NCI-H2107 (cell line): Measurements from ENCODE around the gene IQCF6.
"Not testable (repeated sequence)": the region's sequence is repeated elsewhere in the genome, so short reads cannot be mapped to it uniquely, and the experiment has no call there.

Experiments used
- DNase-seq: peaks from one replicate; lab custom pipeline; 2025; lab: John Stamatoyannopoulos, UW

IQCF6 gene

DNA sequence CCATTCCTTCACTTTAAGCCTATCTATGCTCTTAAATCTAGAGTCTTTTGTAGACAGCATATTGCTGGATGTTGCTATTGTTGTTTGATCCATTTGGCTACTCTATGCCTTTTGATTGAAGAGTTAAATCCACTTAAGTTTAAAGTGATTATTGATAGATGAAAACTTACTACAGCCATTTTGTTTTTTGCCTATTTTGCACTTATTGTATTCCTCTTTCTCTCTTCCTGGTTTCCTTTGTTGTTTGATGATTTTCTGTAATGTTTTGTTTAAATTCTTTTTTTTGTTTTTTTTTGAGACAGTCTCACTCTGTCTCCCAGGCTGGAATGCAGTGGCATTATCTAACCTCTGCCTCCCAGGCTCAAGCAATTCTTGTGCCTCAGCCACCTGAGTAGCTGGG, 19.8 kb downstream of the IQCF6 start:
- DNase-seq: no peak

DNA sequence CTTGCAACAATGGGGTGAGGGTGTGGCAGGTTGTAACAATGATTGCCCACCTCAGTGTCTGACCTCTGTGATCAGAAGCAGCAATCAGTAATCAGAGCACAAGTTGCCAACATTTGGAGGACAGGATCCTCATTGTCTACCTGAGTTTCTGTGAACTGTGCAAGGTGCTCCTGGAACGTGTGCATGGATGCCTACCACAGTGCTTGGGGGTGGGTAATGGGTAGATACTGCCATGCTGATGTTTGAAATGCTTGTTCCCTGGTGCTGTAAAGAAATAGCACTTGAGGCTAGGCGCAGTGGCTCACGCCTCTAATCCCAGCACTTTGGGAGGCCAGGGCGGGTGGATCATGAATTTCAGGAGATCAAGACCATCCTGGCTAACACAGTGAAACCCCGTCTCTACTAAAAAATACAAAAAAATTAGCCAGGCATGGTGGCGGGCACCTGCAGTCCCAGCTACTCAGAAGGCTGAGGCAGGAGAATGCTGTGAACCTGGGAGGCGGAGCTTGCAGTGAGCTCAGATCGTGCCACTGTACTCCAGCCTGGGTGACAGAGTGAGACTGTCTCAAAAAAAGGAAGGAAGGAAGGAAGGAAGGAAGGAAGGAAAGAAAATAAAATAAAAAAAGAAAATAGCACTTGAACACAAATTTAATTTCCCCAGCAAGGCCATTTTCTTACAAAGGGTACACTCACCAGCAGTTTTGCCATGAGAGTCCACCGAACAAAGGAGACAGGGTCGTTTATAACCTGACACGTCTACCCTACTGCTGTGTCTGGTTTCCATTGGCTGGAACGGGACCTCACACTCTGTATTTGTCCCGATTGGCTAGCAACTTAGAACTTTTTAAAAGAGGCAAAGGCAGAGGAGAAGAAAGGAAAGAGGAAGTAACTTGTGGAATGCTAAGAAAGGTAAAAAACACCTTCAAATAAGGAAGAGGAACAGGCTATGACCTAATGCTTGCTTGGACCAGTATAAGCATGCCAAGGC, 25.0 kb downstream of the IQCF6 start:
- DNase-seq: not testable (repeated sequence)

DNA sequence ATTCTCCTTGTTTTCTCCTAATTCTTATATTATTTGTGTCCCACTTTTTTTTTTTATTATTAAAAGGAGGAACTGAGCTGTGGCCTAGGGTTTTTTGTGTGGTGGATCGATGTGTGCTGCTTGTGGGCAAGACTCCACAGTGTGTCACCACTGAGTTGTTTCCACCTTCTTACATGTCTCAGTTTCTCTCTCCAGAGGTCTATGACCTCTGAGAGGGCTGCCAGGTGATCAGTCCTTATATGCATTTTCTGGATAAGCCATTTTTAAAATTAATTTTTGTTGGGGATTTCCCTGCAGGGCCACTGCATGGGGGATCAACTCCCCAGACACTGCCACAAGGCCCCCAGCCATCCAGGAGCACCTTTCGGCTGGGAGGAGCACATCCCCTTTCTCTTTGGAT, 27.8 kb downstream of the IQCF6 start:
- no peak for DNase-seq

DNA sequence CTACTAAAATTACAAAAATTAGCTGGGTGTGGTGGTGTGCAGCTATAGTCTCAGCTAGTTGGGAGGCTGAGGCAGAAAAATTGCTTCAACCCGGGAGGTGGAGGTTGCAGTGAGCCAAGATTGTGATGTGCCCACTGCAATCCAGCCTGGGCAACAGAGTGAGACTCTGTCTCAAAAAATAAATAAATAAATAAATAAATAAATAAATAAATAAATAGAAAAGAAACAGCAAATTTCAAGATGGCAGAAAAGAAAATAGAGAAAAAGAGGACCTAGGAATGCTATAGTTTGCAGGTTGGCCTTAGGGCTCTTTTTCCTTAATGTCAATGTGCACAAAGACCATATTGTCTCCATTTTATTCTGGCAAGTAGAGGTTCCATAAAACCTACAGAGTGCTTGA, 28.2 kb downstream of the IQCF6 start:
- no peak for DNase-seq

DNA sequence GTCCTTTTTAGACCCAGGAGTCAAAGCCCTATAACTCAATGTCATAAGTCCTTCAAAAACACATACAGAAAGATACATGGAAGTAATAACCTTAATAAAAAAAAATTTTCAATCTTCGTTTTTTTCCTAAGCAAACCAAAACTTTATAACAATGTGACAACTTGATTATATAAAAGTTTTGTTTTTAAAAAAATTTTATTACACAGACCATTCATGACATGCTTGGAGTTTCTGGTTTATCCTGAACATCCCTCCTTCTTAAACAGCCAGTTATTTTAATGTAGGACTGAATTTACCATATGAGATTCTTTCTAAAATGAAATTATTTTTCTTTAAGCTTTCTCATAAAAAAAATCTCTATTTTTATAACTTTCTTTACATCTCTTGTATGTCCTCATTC, 30.7 kb downstream of the IQCF6 start:
- DNase-seq: no peak

DNA sequence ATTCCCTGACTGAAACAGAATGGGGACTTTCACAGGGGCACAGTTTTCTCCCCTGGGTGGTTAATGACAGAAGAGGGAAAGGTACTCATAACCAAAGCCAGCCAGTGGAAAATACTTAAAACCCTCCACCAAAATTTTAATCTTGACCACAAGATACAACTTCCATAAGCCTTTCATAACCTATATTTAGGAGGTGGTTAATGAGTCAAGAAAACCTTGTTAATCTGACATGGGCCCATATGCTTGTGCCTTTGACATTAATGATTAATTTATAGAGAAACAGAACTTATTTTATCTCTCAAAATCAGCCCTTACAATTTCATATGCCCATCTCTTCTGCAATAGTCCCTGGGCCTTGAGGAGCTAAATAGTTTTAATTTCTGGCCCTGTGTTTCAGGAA, 31.2 kb downstream of the IQCF6 start:
- DNase-seq: no peak

DNA sequence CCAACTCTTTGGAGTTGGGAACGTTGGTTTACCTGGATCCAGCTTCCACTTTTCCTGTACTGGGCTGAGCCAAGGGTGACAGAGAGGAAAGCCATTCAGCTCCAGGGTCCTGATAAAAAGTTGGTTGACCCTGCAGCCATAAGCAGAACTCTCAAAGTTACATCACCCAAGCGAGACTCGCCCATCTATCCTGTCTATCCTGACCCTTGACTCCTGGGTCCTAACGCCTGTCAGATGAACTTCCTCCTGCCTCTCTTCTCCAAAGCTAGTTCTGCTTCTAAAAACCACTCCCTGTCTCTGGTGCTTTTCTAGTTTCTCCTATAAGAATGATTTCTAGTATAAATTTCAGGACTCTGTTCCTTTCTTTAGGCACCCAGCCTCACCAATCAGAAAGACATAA, 36.1 kb downstream of the IQCF6 start:
- DNase-seq: not testable (repeated sequence)

DNA sequence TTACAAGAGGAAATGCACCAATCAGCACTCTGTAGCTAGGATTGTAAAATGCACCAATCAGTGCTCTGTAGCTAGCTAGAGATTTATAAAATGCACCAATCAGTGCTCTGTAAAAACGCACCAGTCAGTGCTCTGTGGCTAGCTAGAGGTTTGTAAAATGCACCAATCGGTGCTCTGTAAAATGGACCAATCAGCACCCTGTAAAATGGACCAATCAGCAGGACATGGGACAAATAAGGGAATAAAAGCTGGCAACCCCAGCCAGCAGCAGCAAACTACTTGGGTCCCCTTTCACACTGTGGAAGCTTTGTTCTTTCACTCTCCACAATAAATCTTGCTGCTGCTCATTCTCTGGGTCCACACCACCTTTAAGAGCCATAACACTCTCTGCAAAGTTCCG, 36.7 kb downstream of the IQCF6 start:
- not testable (repeated sequence) for DNase-seq

DNA sequence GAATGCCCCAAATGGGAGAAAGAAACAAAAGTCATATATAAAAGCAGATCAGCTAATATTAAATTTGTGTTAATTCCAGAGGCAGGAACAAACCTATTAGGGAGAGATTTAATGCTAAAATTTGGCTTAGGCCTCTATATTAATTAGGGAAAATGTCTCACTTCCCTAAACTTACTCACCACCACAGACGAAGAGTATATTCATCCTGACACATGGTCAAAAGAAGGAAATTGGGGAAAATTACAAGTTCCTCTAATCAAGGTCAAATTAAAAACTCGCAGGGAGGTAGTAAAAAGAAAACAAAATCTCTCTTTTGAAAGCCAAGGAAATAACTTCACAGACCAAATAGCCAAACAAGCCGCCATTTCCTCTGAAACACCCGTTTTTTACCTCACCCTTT, 39.9 kb downstream of the IQCF6 start:
- no peak for DNase-seq

DNA sequence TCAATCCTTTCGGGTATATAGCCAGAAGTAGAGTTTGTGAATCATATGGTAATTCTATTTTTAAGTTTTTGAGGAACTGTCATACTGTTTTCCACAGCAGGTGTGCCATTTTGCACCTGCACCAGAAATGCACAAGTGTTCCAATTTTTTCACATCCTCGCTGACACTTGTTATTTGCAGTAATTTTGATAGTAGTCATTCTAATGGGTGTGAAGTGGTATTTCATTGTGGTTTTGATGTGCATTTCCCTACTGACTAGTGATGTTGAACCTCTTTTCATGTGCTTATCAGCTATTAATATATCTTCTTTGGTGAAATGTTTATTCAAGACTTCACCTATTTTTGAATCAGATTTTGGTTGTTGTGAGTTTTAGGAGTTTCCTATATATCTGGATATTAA, 43.1 kb downstream of the IQCF6 start:
- no peak for DNase-seq

DNA sequence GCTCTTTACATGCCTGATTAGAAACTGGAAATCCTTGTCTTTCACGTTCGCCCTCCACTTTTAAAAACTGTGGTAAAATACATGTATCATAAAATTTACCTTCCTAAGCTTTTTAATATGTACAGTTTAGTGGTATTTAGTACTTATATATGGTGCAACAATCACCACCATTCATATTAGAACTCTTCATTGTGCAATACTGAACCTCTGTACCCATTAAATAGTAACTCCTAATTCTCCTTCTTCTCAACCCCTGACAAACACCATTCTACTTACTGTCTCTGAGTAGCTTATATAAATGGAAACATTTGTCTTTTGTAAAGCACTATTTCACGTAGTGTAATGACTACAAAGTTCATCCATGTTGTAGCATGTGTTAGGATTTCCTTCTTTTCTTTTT, 44.0 kb downstream of the IQCF6 start:
- DNase-seq: no peak

DNA sequence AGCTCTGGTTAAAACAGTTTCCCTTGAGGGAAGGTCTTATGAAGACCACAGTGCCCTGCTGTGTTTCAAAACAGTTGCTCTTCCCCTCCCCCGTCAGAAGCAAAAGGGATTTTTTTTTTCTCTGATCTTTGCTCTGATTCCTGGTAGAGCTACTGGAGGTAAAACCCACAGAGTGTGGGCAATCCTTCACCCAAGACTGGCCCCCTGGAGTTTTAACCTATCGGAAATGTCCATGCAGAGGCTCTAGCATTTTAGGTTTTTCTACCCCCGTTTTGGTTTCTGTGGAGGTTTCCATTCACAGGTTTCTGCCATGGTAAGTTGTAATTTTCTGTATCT, 44.5 kb downstream of the IQCF6 start:
- no peak for DNase-seq

DNA sequence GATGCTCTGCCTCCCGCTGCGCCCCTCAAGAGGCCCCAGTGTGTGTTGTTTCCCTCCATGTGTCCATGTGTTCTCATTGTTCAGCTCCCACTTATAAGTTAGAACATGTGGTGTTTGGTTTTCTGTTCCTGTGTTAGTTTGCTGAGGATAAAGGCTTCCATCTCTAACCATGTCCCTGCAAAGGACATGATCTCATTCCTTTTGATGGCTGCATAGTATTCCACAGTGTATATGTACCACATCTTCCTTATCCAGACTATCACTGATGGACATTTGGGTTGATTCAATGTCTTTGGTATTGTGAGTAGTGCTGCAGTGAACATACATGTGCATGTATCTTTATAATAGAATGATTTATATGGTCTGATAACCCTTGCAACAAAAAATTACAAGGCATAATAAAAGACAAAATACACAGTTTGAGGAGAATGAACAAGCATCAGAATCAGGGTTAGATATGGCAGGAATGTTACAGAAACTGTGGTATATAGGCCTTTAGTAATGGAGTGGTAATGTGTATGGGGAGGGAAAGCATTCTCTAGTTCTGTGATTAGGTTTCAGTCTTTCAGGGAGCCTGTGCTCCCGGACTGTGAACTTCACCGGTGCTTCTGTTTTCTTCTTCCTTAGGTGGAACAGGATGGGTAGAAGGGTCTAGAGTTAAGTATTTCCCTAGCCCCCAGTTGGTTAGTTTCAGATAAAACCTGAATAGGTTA, 45.0 kb downstream of the IQCF6 start:
- DNase-seq: no peak

DNA sequence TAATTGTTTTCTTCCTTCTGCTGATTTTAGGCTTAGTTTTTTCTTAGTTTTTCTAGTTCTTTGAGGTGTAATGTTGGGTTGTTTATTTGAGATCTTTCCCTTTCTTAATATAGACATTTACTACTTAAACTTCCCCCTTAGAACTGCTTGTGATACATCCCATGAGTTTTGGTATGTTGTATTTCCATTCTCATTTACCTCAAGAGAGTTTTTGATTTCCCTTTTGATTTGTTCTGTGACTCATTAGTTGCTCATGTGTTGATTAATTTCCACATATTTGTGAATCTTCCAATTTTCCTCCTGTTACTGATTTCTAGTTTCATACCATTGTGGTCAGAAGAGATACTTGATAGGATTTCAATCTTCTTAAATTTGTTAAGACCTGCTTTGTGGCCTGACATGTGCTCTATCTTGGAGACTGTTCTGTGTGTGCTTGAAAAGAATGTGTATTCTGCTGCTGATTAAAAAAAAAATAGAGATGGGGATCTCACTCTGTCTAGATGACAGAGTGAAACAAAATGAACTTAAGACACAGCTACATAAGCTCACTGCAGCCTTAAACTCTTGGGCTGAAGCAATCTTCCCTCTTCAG, 49.9 kb downstream of the IQCF6 start:
- no peak for DNase-seq
